Prostate gland (tissue), 1 donor: ENCODE results near the gene PLA2G2D.
A peak's percentile ranks its signal among the peaks of the same experiment; 100 is the strongest.

ENCODE experiments used
- POLR2A ChIP-seq: fragments of 450-650 bp; IDR thresholded peaks from one replicate; pipeline ENCODE4 v1.6.1; 2016; ENCODE audit warnings: antibody characterized with exemption, mild to moderate bottlenecking
- POLR2AphosphoS5 ChIP-seq: sonication (generic); formaldehyde crosslinking; IDR thresholded peaks from one replicate; pipeline ENCODE4 v1.6.1; 2017; ENCODE audit warnings: antibody characterized with exemption

GRCh38 chr1:20139776-20140612, 20.7 kb upstream of the PLA2G2D start:
- TF ChIP-seq POLR2A (no peak), POLR2AphosphoS5 (peak; percentile 74)
